B cell (primary cell): ENCODE data around the gene CDK5RAP2. TPM values are rescaled to one million over a fixed set of nuclear protein-coding genes. Genes with fewer than 3 reads are reported as not detected.

Experiments
- ATAC-seq: fragments of 200-7000 bp; cut with Tn5 transposase; one replicate; pipeline ENCODE4 v1.10.0; 2021; ENCODE audit warnings: low read depth, mild to moderate bottlenecking, moderate number of reproducible peaks, moderate library complexity
- CTCF ChIA-PET: fragments of 350-600 bp; sonication (Branson Sonifier 250); formaldehyde crosslinking; loops from one replicate; lab custom pipeline; 2021; ENCODE audit warnings: antibody characterized with exemption, inconsistent platforms; lab: Charles Lee
- POLR2A ChIA-PET: fragments of 350-600 bp; sonication (Branson Sonifier 250); formaldehyde crosslinking; loops from one replicate; lab custom pipeline; 2021; ENCODE audit warnings: antibody characterized with exemption; lab: Charles Lee
- DNase-seq: peaks from one replicate; pipeline ENCODE4 v3.0.0; 2013
- H2AFZ ChIP-seq: 2 replicates; pipeline ENCODE4 v1.6.1; 2012; ENCODE audit warnings: mild to moderate bottlenecking, low read depth, low read length; ENCODE audit not compliant: insufficient read depth, poor library complexity, severe bottlenecking
- H3K27ac ChIP-seq, 2 donors: 1 replicate in 1 of 2; 2 replicates in 1 of 2; pipeline ENCODE4 v1.5.1; 2012 to 2013; ENCODE audit warnings: low read length in 2 of 2, mild to moderate bottlenecking in 2 of 2, moderate library complexity in 1 of 2
- H3K27me3 ChIP-seq, 4 experiments: fragments of 200-600 bp in 1 of 4; sonication (generic) in 1 of 4; replicated peaks in 1 of 4; 1 replicate in 2 of 4; 2 replicates in 2 of 4; pipeline versions ENCODE4 v1.6.1 to v1.7.0; 2013 to 2016; ENCODE audit warnings: low read length in 3 of 4, mild to moderate bottlenecking in 2 of 4, mixed read lengths in 1 of 4, moderate library complexity in 1 of 4; ENCODE audit not compliant: insufficient read depth in 4 of 4, control insufficient read depth in 3 of 4; ENCODE audit errors: control extremely low read depth in 1 of 4
- H3K36me3 ChIP-seq, 2 experiments: replicated peaks in 1 of 2; 1 replicate in 1 of 2; 2 replicates in 1 of 2; pipeline versions ENCODE4 v1.6.1 to v1.7.1; 2013; ENCODE audit warnings: low read length in 1 of 2; ENCODE audit not compliant: insufficient read depth in 2 of 2, control insufficient read depth in 1 of 2; ENCODE audit errors: control extremely low read depth in 1 of 2, extremely low read depth in 1 of 2
- H3K4me1 ChIP-seq, 2 donors: fragments of 200-600 bp in 1 of 2; sonication (generic) in 1 of 2; 1 replicate in 1 of 2; 2 replicates in 1 of 2; pipeline versions ENCODE4 v1.5.1 to v1.6.1; 2013 to 2017; ENCODE audit warnings: low read length in 2 of 2; ENCODE audit not compliant: control insufficient read depth in 2 of 2, insufficient read depth in 2 of 2
- H3K4me2 ChIP-seq: replicated peaks from 2 replicates; pipeline ENCODE3; 2012; ENCODE audit warnings: mild to moderate bottlenecking, low read depth, low read length; ENCODE audit not compliant: poor library complexity, severe bottlenecking
- H3K4me3 ChIP-seq, 5 experiments: fragments of 200-600 bp in 1 of 5; sonication (generic) in 1 of 5; 1 replicate in 3 of 5; 2 replicates in 2 of 5; pipeline versions ENCODE4 v1.5.1 to v1.7.0; 2011 to 2016; ENCODE audit warnings: low read length in 4 of 5, mild to moderate bottlenecking in 4 of 5, low read depth in 2 of 5, control low read depth in 1 of 5, moderate library complexity in 1 of 5; ENCODE audit not compliant: insufficient read depth in 1 of 5; ENCODE audit errors: control extremely low read depth in 1 of 5, extremely low read depth in 1 of 5
- H3K79me2 ChIP-seq: fragments of 200-600 bp; sonication (generic); one replicate; pipeline ENCODE4 v1.6.0; 2016; ENCODE audit warnings: low read length; ENCODE audit not compliant: control insufficient read depth, insufficient read depth
- H3K9ac ChIP-seq: fragments of 200-600 bp; sonication (generic); 2 replicates; pipeline ENCODE4 v1.6.1; 2017; ENCODE audit warnings: mild to moderate bottlenecking, low read length, moderate library complexity
- H3K9me3 ChIP-seq, 3 donors: one replicate each; pipeline versions ENCODE4 v1.6.1 to v1.7.1; 2013; ENCODE audit warnings: low read length in 2 of 3; ENCODE audit not compliant: control insufficient read depth in 2 of 3, insufficient read depth in 1 of 3; ENCODE audit errors: control extremely low read depth in 1 of 3
- H4K20me1 ChIP-seq: 2 replicates; pipeline ENCODE4 v1.6.0; 2012; ENCODE audit warnings: mild to moderate bottlenecking, low read length; ENCODE audit not compliant: insufficient read depth, control insufficient read depth, poor library complexity, severe bottlenecking
- H3K27ac Mint-ChIP-seq: one replicate; pipeline ENCODE4 v1.8.0; 2021; ENCODE audit warnings: mixed read lengths
- H3K27me3 Mint-ChIP-seq: one replicate; pipeline ENCODE4 v1.8.0; 2021; ENCODE audit warnings: mixed read lengths
- H3K4me1 Mint-ChIP-seq: one replicate; pipeline ENCODE4 v1.8.0; 2021; ENCODE audit warnings: mixed read lengths
- H3K4me3 Mint-ChIP-seq: one replicate; pipeline ENCODE4 v1.8.0; 2021; ENCODE audit warnings: mixed read lengths
- H3K9me3 Mint-ChIP-seq: one replicate; pipeline ENCODE4 v1.8.0; 2022; ENCODE audit warnings: mixed read lengths; ENCODE audit not compliant: insufficient read depth
- EZH2 ChIP-seq: IDR thresholded peaks from 2 replicates; pipeline ENCODE4 v1.6.1; 2012; ENCODE audit warnings: borderline replicate concordance, low read depth, mild to moderate bottlenecking, moderate library complexity, low read length; ENCODE audit not compliant: insufficient read depth, poor library complexity, severe bottlenecking
- WGBS: methylation state at CpG from one replicate; pipeline ENCODE4 v1.1.5; 2013; ENCODE audit warnings: missing lambda C conversion rate; ENCODE audit not compliant: insufficient coverage; 5-methylcytosine and 5-hydroxymethylcytosine counted together
- intact Hi-C: fragments of 100-400 bp; cut with micrococcal nuclease; formaldehyde crosslinking; loops from one replicate; pipeline ENCODE4 v1.10.0; 2022
- polyA plus RNA-seq: library from polyadenylated mRNA; depleted of rRNA; stranded (reverse); fragments of >200 nt; gene quantifications from 2 replicates; pipeline ENCODE4 v1.2.3, GENCODE V29; 2012
- total RNA-seq, 2 donors: library from RNA; stranded (reverse); fragments of 120-200 nt in 1 of 2; gene quantifications; 1 replicate in 1 of 2; 2 replicates in 1 of 2; pipeline versions ENCODE4 v1.2.3 to v1.2.4, GENCODE V29; 2013 to 2022
- TF ChIP-seq, protein P1 (sequence below): fragments of 200-600 bp; IDR thresholded peaks from one replicate; pipeline ENCODE4 v1.8.0; 2022; ENCODE audit warnings: antibody characterized with exemption, mild to moderate bottlenecking

The CDK5RAP2 gene
- total and polyA plus RNA-seq, 2 donors (not counting 1 experiment from before 2014, with no cell fraction given): 31.3 to 122 TPM

DNA sequence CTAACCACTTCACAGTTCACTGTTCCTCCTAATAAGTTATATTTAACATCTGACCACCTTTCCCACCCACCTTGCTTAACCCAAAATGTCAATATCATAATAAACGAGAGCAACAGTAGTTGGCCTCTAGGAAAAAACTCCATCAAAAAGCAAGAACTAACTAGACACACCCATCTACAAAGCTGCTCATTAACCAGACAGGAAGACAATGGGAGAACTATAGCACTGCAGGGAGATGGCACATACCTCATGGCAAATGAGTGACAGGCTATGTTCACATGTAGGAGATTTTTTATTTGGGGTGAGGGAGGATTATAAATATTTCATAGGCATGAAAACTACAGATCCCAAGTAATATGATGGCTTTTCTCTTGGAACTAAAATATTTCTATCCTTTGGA, 23.6 kb upstream of the CDK5RAP2 start:
- Histone ChIP-seq H3K79me2 (no peaks in the 10 kb centered on the region), H4K20me1 (no peaks in the 10 kb centered on the region), H3K36me3 (peaks cover 0 to 11% of the 10 kb centered on the region in 2 experiments), H3K27ac (no peak overlapping the region), H3K4me2 (no peak overlapping the region), H3K4me3 (no peak overlapping the region), H3K27me3 (no peaks in the 10 kb centered on the region), H3K9ac (no peak overlapping the region), H3K9me3 (no peaks in the 10 kb centered on the region), H3K4me1 (no peaks in the 10 kb centered on the region), H2AFZ (no peak overlapping the region)
- 100% methylated on average over 1 of the region's 1 CpG for WGBS
- no peaks in the 10 kb centered on the region for H3K4me1 Mint-ChIP-seq
- H3K4me3 Mint-ChIP-seq: no peak overlapping the region
- ChIA-PET CTCF (interaction anchor here (0.8 kb wide), 1 partner anchor 16 kb away, joined by 3 read pairs; no protein-coding TSS in a partner anchor), POLR2A (no interaction called here)
- intact Hi-C loops: no loop called here
- TF ChIP-seq EZH2: no peak
- TF ChIP-seq, protein P1, sequence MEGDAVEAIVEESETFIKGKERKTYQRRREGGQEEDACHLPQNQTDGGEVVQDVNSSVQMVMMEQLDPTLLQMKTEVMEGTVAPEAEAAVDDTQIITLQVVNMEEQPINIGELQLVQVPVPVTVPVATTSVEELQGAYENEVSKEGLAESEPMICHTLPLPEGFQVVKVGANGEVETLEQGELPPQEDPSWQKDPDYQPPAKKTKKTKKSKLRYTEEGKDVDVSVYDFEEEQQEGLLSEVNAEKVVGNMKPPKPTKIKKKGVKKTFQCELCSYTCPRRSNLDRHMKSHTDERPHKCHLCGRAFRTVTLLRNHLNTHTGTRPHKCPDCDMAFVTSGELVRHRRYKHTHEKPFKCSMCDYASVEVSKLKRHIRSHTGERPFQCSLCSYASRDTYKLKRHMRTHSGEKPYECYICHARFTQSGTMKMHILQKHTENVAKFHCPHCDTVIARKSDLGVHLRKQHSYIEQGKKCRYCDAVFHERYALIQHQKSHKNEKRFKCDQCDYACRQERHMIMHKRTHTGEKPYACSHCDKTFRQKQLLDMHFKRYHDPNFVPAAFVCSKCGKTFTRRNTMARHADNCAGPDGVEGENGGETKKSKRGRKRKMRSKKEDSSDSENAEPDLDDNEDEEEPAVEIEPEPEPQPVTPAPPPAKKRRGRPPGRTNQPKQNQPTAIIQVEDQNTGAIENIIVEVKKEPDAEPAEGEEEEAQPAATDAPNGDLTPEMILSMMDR: no peak
- H3K27ac Mint-ChIP-seq: no peak overlapping the region
- ATAC-seq: no peak
- no peaks in the 10 kb centered on the region for H3K27me3 Mint-ChIP-seq
- H3K9me3 Mint-ChIP-seq: no peaks in the 10 kb centered on the region
- no peak for DNase-seq

- Histone ChIP-seq H3K9me3 (no peaks in the 10 kb centered on the region), H3K4me2 (no peak overlapping the region), H3K4me1 (no peaks in the 10 kb centered on the region), H3K79me2 (no peaks in the 10 kb centered on the region), H3K4me3 (no peak overlapping the region), H3K27ac (no peak overlapping the region), H4K20me1 (no peaks in the 10 kb centered on the region), H3K36me3 (peaks cover 0 to 11% of the 10 kb centered on the region in 2 experiments), H2AFZ (no peak overlapping the region), H3K9ac (no peak overlapping the region), H3K27me3 (no peaks in the 10 kb centered on the region)
- Mint-ChIP-seq H3K4me3 (no peak overlapping the region), H3K4me1 (no peaks in the 10 kb centered on the region), H3K27me3 (no peaks in the 10 kb centered on the region), H3K9me3 (no peaks in the 10 kb centered on the region), H3K27ac (no peak overlapping the region)
- DNase-seq: no peak
- CTCF ChIA-PET: interaction anchor here (0.8 kb wide), 1 partner anchor 17 kb away, joined by 3 read pairs; no protein-coding TSS in a partner anchor
- POLR2A ChIA-PET: no interaction called here
- no peak for ATAC-seq
- no CpG with 5 or more reads among the region's 1 CpG for WGBS
- no peak for TF ChIP-seq EZH2
- TF ChIP-seq, protein P1: no peak
- intact Hi-C loops: no loop called here
These were observed 23.0 kb upstream of the CDK5RAP2 start for GRCh38 chr9:120603010-120603409.
